A673 (cell line): ENCODE measurements around the gene RAB38.

Experiments used
- EZH2 ChIP-seq: fragments of 200-600 bp; sonication (generic); IDR thresholded peaks from 2 replicates; pipeline ENCODE4 v1.6.1; 2017; ENCODE audit warnings: borderline replicate concordance, low read depth, mild to moderate bottlenecking, mixed read lengths, antibody characterized with exemption, low read length; ENCODE audit not compliant: poor library complexity, severe bottlenecking
- TF ChIP-seq, protein P1 (sequence below): fragments of 300-800, 200-600 bp; sonication (generic); conservative IDR thresholded peaks from 2 replicates; pipeline ENCODE4 v1.5.1; 2017; ENCODE audit warnings: low read depth, mild to moderate bottlenecking, antibody characterized with exemption, low read length, moderate library complexity, mixed read lengths

DNA sequence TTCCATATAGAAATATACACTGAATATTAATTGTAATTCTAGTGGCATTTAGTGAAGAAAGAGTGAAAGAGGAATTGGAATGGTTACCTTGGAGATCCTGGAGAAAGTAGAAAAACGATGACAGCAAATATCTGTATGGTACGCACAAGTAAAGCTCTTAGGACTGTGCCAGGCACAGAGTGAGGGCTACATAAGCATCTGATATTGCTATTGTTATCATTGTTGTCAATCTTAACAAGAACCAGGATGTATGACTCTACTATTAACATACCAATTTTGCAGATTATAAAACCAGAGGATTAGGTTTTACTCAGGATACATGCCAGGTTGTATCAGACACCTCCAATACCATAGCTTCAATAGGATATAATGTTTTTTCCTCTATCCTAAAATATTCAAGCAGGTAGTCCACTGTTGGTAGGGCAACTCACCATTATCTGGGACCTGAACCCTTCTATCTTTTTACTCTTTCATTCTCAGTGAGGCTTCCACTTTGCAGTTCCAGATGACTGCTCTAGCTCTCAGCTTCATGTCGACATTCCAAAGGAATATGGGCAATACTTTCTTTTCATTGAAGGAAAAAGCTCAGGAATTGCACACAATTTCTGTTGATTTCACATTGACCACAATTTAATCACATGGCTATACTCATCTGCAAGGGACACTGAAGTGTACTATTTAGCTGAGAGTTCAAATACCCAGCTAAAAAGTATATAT is 73.2 kb downstream of the RAB38 start:
- TF ChIP-seq, protein P1, sequence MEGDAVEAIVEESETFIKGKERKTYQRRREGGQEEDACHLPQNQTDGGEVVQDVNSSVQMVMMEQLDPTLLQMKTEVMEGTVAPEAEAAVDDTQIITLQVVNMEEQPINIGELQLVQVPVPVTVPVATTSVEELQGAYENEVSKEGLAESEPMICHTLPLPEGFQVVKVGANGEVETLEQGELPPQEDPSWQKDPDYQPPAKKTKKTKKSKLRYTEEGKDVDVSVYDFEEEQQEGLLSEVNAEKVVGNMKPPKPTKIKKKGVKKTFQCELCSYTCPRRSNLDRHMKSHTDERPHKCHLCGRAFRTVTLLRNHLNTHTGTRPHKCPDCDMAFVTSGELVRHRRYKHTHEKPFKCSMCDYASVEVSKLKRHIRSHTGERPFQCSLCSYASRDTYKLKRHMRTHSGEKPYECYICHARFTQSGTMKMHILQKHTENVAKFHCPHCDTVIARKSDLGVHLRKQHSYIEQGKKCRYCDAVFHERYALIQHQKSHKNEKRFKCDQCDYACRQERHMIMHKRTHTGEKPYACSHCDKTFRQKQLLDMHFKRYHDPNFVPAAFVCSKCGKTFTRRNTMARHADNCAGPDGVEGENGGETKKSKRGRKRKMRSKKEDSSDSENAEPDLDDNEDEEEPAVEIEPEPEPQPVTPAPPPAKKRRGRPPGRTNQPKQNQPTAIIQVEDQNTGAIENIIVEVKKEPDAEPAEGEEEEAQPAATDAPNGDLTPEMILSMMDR, result no peak
- TF ChIP-seq EZH2, result no peak
